ENCODE measurements around the gene ARF1.

- TF ChIP-seq CTCF (IDR thresholded peaks at IDR 0.05) = no peak
- no peak for TF ChIP-seq POLR2A (IDR thresholded peaks at IDR 0.05)
Observed at GRCh38 chr1:228079601-228080263, 2.8 kb upstream of the ARF1 start.
